Calu3 (cell line): ENCODE data around the gene C4B. TPM values are rescaled to one million over a fixed set of nuclear protein-coding genes. Genes with fewer than 3 reads are reported as not detected.
"Not testable (repeated sequence)": the region's sequence is repeated elsewhere in the genome, so short reads cannot be mapped to it uniquely, and the experiment has no call there.

Experiments used
- BruUV-seq: library from RNA; stranded (reverse); fragments of 400-500 nt; replicated peaks from 2 replicates; lab custom pipeline; 2021; lab: Mats Ljungman, UMichigan
- CTCF ChIA-PET: fragments of 300-600 bp; sonication (Branson Sonifier 250); formaldehyde crosslinking; loops from one replicate; lab custom pipeline; 2022; ENCODE audit warnings: antibody characterized with exemption; lab: Charles Lee
- DNase-seq: peaks from one replicate; pipeline ENCODE4 v3.0.0; 2022
- H3K27ac Mint-ChIP-seq: one replicate; pipeline ENCODE4 v1.8.0; 2022; ENCODE audit warnings: mixed read lengths; ENCODE audit not compliant: unreplicated experiment
- H3K27me3 Mint-ChIP-seq: one replicate; pipeline ENCODE4 v1.8.0; 2022; ENCODE audit warnings: mixed read lengths; ENCODE audit not compliant: unreplicated experiment
- H3K36me3 Mint-ChIP-seq: one replicate; pipeline ENCODE4 v1.8.0; 2022; ENCODE audit warnings: mild to moderate bottlenecking, moderate library complexity, mixed read lengths; ENCODE audit not compliant: insufficient read depth, unreplicated experiment
- H3K4me1 Mint-ChIP-seq: one replicate; pipeline ENCODE4 v1.8.0; 2022; ENCODE audit warnings: mild to moderate bottlenecking, low read depth, mixed read lengths; ENCODE audit not compliant: unreplicated experiment
- H3K4me3 Mint-ChIP-seq: one replicate; pipeline ENCODE4 v1.8.0; 2022; ENCODE audit warnings: mild to moderate bottlenecking, low read depth, moderate library complexity, mixed read lengths; ENCODE audit not compliant: unreplicated experiment
- H3K9me3 Mint-ChIP-seq: one replicate; pipeline ENCODE4 v1.8.0; 2022; ENCODE audit warnings: low read depth, mixed read lengths; ENCODE audit not compliant: unreplicated experiment
- intact Hi-C: fragments of 100-400 bp; cut with micrococcal nuclease; formaldehyde crosslinking; loops from one replicate; pipeline ENCODE4 v1.10.0; 2022; ENCODE audit not compliant: unreplicated experiment
- total RNA-seq: library from RNA; stranded (reverse); gene quantifications from 2 replicates; pipeline ENCODE4 v1.2.3, GENCODE V29; 2022
- TF ChIP-seq, protein P1 (sequence below): fragments of 200-600 bp; IDR thresholded peaks from one replicate; pipeline ENCODE4 v1.8.0; 2022; ENCODE audit warnings: antibody characterized with exemption; ENCODE audit not compliant: unreplicated experiment

Gene C4B
- total RNA-seq, 1 experiment from 2014 or later, result 7.8 TPM

- H3K36me3 Mint-ChIP-seq, result no peaks in the 10 kb centered on the region
- CTCF ChIA-PET, result interaction anchor here (0.6 to 1.5 kb wide), 2 partner anchors 128 to 791 kb away, joined by 3 to 4 read pairs; partner anchors contain the start of gene TAP2
- H3K27ac Mint-ChIP-seq, result no peak overlapping the region
- TF ChIP-seq, protein P1, sequence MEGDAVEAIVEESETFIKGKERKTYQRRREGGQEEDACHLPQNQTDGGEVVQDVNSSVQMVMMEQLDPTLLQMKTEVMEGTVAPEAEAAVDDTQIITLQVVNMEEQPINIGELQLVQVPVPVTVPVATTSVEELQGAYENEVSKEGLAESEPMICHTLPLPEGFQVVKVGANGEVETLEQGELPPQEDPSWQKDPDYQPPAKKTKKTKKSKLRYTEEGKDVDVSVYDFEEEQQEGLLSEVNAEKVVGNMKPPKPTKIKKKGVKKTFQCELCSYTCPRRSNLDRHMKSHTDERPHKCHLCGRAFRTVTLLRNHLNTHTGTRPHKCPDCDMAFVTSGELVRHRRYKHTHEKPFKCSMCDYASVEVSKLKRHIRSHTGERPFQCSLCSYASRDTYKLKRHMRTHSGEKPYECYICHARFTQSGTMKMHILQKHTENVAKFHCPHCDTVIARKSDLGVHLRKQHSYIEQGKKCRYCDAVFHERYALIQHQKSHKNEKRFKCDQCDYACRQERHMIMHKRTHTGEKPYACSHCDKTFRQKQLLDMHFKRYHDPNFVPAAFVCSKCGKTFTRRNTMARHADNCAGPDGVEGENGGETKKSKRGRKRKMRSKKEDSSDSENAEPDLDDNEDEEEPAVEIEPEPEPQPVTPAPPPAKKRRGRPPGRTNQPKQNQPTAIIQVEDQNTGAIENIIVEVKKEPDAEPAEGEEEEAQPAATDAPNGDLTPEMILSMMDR, result no peak
- H3K4me1 Mint-ChIP-seq, result peaks cover 16% of the 10 kb centered on the region
- H3K9me3 Mint-ChIP-seq, result no peaks in the 10 kb centered on the region
- no peak overlapping the region for H3K4me3 Mint-ChIP-seq
- no TSS peak for BruUV-seq
- intact Hi-C loops, result no loop called here
- no peak for DNase-seq
- peaks cover 27% of the 10 kb centered on the region for H3K27me3 Mint-ChIP-seq
These were observed 32.9 kb downstream of the C4B start for GRCh38 chr6:32047539-32047854.

DNA sequence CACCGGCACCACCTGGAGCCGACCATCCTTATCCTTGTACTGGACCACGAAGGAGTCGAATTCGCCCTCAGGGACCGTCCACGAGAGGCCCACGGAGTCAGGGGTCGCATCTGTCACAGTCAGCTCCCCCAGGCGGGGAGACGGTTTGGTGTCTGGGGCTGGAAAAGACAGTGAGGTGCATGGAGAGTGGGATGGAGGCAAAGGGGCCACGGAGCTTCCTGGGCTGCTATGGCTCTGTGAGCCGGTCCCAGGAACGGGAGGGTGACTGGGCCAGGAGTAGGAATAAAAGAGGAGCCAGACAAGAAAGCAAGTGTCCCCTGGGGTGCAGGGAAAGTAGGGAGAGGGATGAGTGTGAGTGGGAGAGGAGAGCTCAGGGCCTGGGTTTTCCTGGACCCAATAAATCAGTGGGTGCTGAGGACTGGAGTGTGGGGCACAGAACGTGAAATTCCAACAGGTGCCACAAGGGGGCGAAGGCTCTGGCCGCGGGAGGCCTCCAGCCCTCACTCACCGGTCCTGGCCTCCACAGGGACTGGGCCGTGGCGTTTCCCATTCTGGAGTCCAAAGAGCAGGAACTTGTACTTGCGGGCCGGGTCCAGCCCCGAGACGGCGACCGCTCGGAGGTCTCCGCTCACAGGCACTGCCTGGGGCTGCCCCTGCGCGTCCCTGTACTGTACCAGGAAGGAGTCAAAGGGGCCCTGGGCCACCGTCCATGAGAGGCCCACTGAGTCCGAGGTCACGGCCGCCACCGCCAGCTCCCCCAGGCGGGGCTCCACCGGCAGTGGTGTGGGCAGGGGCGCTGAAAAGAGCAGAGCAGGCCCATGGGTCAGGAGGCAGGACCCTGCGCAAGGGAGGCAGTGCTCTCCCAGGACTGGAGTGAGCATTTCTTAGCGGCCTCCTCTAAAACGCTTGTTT lies 33.5 kb downstream of the C4B start:
- Mint-ChIP-seq H3K27ac (no peak overlapping the region), H3K4me3 (no peak overlapping the region), H3K4me1 (peaks cover 16% of the 10 kb centered on the region), H3K36me3 (no peaks in the 10 kb centered on the region), H3K27me3 (peaks cover 33% of the 10 kb centered on the region), H3K9me3 (no peaks in the 10 kb centered on the region)
- intact Hi-C loops, result no loop called here
- TF ChIP-seq, protein P1, result peak; percentile 95
- DNase-seq, result peak; percentile 93
- CTCF ChIA-PET, result interaction anchor here (1.5 kb wide), 1 partner anchor 128 kb away, joined by 3 read pairs; no protein-coding TSS in a partner anchor
- no TSS peak for BruUV-seq

DNA sequence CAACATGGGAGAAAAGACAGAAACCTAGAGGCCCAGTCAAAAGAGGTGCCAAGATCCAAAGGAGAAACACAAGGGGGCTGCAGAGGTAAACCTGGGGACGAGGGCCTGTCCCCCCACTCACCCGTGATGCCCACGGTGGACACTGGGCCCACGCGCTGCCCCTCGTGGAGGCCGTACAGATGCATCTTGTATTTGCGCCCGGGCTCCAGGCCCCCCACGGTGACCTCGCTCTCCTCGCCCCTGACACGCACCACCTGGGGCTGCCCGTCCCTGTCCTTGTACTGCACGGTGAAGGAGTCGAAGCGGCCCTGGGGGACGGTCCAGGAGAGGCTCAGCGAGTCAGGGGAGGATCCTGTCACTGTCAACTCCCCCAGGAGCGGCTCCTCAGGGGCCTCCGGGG lies 34.6 kb downstream of the C4B start:
- H3K27ac Mint-ChIP-seq, H3K36me3 Mint-ChIP-seq, DNase-seq, CTCF ChIA-PET, H3K9me3 Mint-ChIP-seq, intact Hi-C loops, BruUV-seq, H3K4me3 Mint-ChIP-seq: not testable (repeated sequence)
- peaks cover 44% of the 10 kb centered on the region for H3K27me3 Mint-ChIP-seq
- H3K4me1 Mint-ChIP-seq, result peaks cover 16% of the 10 kb centered on the region

DNA sequence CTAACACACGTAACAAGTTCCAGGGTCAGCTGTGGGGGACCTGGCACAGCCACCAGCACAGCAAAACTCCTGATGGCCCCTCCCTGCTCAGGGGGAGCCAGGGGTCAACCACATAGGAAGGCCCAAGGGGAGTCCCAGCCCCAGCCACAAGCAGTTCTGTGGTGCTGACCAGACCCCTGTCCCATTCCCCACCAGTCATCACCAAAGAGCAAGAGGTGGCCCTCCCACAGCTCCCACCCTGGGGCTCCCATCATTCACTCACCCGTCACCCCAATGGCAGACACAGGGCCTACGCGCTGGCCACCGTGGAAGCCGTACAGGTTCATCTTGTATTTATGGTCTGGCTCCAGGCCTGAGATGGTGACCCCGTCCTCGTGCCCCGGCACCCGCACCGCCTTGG lies 35.1 kb downstream of the C4B start:
- H3K27ac Mint-ChIP-seq, BruUV-seq, H3K9me3 Mint-ChIP-seq, DNase-seq, H3K4me3 Mint-ChIP-seq, CTCF ChIA-PET, H3K36me3 Mint-ChIP-seq, intact Hi-C loops: not testable (repeated sequence)
- Mint-ChIP-seq H3K4me1 (peaks cover 16% of the 10 kb centered on the region), H3K27me3 (peaks cover 50% of the 10 kb centered on the region)

DNA sequence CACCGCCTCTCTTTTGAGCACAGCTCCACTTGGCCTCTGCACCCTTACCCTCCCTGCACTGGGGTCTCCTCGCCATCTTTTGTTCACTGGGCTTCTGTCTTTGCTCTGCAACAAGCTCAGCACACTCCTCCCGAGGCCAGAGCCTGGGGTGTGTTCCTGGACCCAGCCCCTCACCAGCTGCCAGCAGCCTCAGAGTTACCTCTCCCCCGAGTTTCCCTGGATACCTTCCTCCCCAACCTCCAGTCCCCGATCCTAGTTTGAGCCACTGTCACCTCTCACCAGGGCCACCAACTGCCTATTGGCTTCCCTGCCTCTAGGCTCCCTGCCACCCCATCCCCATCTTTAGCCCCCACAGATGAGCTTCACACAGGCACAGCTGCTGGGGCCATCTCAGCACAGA lies 36.0 kb downstream of the C4B start:
- H3K4me3 Mint-ChIP-seq, result no peak overlapping the region
- no peak for DNase-seq
- H3K36me3 Mint-ChIP-seq, result no peaks in the 10 kb centered on the region
- peaks cover 16% of the 10 kb centered on the region for H3K4me1 Mint-ChIP-seq
- H3K27ac Mint-ChIP-seq, result no peak overlapping the region
- BruUV-seq, result no TSS peak
- CTCF ChIA-PET, result interaction anchor here (0.6 kb wide), 2 partner anchors 95 to 146 kb away, joined by 3 to 6 read pairs; no protein-coding TSS in a partner anchor
- TF ChIP-seq, protein P1, result no peak
- intact Hi-C loops, result no loop called here
- H3K9me3 Mint-ChIP-seq, result no peaks in the 10 kb centered on the region
- peaks cover 58% of the 10 kb centered on the region for H3K27me3 Mint-ChIP-seq

GRCh38 chr6:32052626-32053025 lies 38.0 kb downstream of the C4B start:
- CTCF ChIA-PET, result not testable (repeated sequence)
- peaks cover 75% of the 10 kb centered on the region for H3K27me3 Mint-ChIP-seq

DNA sequence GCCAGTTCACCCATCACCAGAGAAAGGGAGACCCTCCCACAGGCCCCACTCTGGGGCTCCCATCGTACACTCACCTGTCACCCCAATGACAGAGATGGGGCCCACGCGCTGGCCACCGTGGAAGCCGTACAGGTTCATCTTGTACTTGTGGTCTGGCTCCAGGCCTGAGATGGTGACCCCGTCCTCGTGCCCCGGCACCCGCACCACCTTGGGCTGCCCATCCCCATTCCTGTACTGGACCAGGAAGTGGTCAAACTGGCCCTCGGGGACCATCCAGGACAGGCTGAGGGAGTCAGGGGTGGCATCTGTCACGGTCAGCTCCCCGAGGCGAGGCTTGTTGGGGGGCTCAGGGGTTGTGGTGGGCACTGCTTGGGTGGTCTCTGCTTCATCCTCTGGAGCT lies 38.7 kb downstream of the C4B start:
- H3K36me3 Mint-ChIP-seq, intact Hi-C loops, H3K4me3 Mint-ChIP-seq, DNase-seq, H3K9me3 Mint-ChIP-seq, BruUV-seq, H3K4me1 Mint-ChIP-seq, H3K27ac Mint-ChIP-seq: not testable (repeated sequence)
- H3K27me3 Mint-ChIP-seq, result peaks cover 82% of the 10 kb centered on the region
- CTCF ChIA-PET, result interaction anchor here (0.6 kb wide), 1 partner anchor 189 kb away, joined by 3 read pairs; no protein-coding TSS in a partner anchor

More at GRCh38 chr6:32052626-32053025, 38.0 kb downstream of the C4B start:
- H3K4me3 Mint-ChIP-seq, H3K27ac Mint-ChIP-seq, intact Hi-C loops, DNase-seq, H3K36me3 Mint-ChIP-seq, BruUV-seq, H3K9me3 Mint-ChIP-seq, H3K4me1 Mint-ChIP-seq: not testable (repeated sequence)
